Measurements from ENCODE around the gene SOD1.

The SOD1 gene

GRCh38 chr21:31671146-31671716 is 11.7 kb downstream of the SOD1 start:
- TF ChIP-seq, protein P1, sequence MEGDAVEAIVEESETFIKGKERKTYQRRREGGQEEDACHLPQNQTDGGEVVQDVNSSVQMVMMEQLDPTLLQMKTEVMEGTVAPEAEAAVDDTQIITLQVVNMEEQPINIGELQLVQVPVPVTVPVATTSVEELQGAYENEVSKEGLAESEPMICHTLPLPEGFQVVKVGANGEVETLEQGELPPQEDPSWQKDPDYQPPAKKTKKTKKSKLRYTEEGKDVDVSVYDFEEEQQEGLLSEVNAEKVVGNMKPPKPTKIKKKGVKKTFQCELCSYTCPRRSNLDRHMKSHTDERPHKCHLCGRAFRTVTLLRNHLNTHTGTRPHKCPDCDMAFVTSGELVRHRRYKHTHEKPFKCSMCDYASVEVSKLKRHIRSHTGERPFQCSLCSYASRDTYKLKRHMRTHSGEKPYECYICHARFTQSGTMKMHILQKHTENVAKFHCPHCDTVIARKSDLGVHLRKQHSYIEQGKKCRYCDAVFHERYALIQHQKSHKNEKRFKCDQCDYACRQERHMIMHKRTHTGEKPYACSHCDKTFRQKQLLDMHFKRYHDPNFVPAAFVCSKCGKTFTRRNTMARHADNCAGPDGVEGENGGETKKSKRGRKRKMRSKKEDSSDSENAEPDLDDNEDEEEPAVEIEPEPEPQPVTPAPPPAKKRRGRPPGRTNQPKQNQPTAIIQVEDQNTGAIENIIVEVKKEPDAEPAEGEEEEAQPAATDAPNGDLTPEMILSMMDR (IDR thresholded peaks at IDR 0.05; ENCODE audit: insufficient read depth, low read depth, low read length, missing control alignments), result no peak
- no peak overlapping the region for H3K4me3 ChIP-seq (ENCODE audit: low read depth, low read length)
- no peak for DNase-seq (ENCODE audit: low read depth)

DNA sequence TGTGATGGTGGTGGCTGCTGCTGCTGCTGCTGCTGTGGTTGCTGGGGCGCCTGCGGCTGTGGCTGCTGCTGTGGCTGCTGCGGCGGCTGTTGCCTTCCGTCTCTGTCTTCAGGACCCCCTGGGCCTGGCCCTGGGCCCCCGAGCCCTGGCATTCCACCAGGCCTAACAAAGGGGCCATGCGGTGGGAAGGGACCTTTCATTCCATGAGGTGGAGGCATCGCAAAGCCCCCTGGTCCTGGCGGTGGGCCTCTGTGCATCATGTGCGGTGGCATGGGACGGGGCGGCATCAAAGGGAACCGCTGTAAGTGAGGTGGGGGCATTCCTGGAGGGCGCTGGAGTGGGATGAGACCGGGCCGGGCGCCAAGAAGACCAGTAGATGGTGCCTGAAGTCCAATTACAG is 12.4 kb downstream of the SOD1 start:
- no peak overlapping the region for H3K4me3 ChIP-seq (ENCODE audit: low read depth, low read length)
- no peak for DNase-seq (ENCODE audit: low read depth)
- TF ChIP-seq, protein P1 (IDR thresholded peaks at IDR 0.05; ENCODE audit: insufficient read depth, low read depth, low read length, missing control alignments), result no peak

- no peak overlapping the region for H3K4me3 ChIP-seq (ENCODE audit: low read depth, low read length)
- no peak for DNase-seq (ENCODE audit: low read depth)
- TF ChIP-seq, protein P1 (IDR thresholded peaks at IDR 0.05; ENCODE audit: insufficient read depth, low read depth, low read length, missing control alignments), result no peak
Measured at GRCh38 chr21:31673321-31673912, 13.9 kb downstream of the SOD1 start.

DNA sequence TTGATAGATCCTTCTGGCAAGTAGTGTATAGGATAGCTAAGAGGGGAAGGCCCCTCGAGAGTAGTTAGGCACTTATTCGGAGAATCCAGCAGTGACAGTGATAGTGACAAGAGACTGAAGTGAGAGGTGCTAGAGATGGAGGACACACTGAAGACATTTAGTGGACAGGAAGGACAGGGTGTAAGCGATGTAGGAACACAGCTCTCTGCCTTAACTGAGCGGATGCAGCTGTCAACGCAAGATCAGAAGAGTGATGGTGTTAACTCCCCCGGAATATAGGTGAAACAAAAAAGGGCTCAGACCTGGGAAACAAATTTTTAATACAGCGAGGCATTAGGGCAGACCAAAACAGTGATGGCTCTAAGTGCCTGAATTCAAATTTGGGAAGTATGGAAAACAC is 15.8 kb downstream of the SOD1 start:
- DNase-seq (ENCODE audit: low read depth), result no peak
- TF ChIP-seq, protein P1 (IDR thresholded peaks at IDR 0.05; ENCODE audit: insufficient read depth, low read depth, low read length, missing control alignments), result no peak
- no peak overlapping the region for H3K4me3 ChIP-seq (ENCODE audit: low read depth, low read length)

DNA sequence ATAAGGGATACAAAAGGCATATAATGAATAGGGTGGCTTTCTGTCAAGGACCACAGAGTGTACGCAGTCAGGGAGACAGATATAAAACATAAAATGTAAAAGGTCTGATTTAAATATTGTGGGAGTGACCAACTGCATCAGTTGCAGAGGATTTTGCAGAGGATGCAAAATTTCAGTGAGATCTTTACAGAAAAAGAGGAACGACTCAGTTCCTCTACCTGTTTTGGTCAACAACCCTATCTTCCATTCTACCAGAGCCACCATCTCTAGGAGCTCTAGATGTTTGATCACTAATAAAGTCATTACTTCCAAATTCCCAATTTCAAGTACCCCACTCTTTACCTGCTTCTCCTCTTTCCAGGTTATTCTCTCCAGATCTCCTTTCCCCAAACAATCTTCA is 16.5 kb downstream of the SOD1 start:
- TF ChIP-seq, protein P1 (IDR thresholded peaks at IDR 0.05; ENCODE audit: insufficient read depth, low read depth, low read length, missing control alignments), result no peak
- DNase-seq (ENCODE audit: low read depth), result no peak
- H3K4me3 ChIP-seq (ENCODE audit: low read depth, low read length), result no peak overlapping the region

DNA sequence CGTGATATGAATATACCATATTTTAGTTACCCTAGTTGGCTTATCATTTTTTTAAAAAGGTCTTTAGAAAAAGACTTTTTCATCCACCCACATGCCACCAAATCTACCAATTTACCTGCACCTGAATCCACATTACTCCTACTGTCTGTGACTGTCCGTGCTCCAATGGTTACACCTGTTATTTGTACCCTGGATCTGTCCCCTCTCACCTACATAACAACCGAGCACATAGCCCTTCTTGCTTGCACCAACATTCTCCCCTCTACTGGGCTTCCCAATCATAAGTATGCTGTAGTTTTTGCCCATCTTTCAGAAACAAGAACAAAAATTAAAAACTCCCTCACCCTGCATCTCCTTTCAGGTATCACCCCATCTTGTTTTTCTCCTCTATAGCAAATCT is 17.6 kb downstream of the SOD1 start:
- DNase-seq (ENCODE audit: low read depth), result no peak
- TF ChIP-seq, protein P1 (IDR thresholded peaks at IDR 0.05; ENCODE audit: insufficient read depth, low read depth, low read length, missing control alignments), result no peak
- H3K4me3 ChIP-seq (ENCODE audit: low read depth, low read length), result no peak overlapping the region

DNA sequence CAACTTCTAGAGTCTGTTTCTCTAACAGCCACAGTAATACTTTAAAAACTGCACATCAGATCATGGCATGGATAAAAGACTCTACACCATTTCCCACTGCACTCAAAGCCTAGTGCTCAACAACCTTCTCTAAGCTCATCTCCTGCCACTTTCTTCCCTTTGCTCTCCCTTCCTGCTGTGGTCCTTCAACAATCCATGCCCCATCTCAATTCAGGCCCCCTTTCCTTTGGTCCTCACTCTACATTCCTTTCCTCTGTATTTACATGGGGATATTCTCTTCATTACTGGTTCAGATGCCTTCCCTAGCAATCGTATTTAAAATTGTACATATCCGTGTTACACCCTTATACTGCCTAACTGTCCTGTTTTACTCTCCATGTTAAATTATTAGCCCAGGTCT is 19.0 kb downstream of the SOD1 start:
- no peak for DNase-seq (ENCODE audit: low read depth)
- TF ChIP-seq, protein P1 (IDR thresholded peaks at IDR 0.05; ENCODE audit: insufficient read depth, low read depth, low read length, missing control alignments), result no peak
- no peak overlapping the region for H3K4me3 ChIP-seq (ENCODE audit: low read depth, low read length)
